ENCODE measurements around the gene STPG3. TPM values are rescaled to one million over a fixed set of nuclear protein-coding genes. Genes with fewer than 3 reads are reported as not detected.

STPG3 gene
- total and polyA plus RNA-seq, 9 of the 15 experiments (the other 6 are each of a cell fraction or from before 2014, with no cell fraction given) = not detected

DNA sequence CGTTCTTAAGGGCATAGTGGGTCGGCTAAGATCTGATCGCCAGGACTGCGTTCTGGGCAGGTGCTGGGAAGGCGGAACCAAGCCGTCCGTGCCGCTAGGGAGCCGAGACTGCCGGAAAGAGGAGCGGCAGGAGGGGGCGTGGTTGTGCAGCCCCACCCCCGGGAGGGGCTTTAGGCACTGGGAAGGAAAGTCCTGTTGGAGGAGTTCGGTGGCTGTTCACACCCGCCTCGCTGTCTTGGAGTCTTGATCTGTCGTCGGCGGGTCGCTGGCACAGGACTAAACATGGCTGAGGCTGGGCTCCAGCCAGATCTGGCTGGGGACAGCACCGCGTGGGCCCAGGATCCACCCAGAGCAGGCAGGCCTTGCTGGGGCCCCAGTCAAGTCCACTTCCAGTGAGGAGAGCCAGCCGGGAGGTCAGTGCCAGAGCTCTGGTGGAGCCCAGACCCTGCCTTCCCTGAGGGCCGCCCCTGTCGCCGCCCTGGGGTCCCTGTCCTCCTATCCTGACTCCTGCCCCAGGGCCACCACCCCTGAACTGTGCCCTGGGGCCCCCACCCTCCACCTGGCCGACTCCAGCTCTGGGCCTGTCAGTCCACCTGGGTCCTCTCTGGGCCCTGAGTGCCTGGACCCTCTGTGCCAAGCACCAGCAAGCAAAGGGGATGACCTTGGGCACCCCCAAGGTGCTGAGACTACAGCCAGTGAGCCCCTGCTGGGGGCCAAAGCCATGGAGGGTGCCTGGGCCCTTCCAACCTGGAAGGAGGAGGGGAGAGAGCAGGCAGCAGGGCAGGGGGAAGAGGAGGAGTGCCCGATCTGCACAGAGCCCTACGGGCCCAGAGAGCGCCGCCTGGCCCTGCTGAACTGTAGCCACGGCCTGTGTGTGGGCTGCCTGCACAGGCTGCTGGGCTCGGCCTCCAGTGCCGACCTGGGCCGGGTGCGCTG, 33.5 kb upstream of the STPG3 start (continued):
- TF ChIP-seq SMARCB1 (IDR thresholded peaks at IDR 0.05; ENCODE audit: insufficient read length, low read depth) (no peak), CBFB (CRISPR knock-in tag; IDR thresholded peaks at IDR 0.05) (no peak), ZBED1 (IDR thresholded peaks at IDR 0.05) (no peak), ZNF140 (CRISPR knock-in tag; IDR thresholded peaks at IDR 0.05) (no peak), TAF15 (IDR thresholded peaks at IDR 0.05; ENCODE audit: low read depth, low read length) (no peak), SRSF9 (IDR thresholded peaks at IDR 0.05; ENCODE audit: borderline replicate concordance, low read depth, low read length) (no peak), WHSC1 (IDR thresholded peaks at IDR 0.05; ENCODE audit: low read length) (no peak), ARID1B (IDR thresholded peaks at IDR 0.05) (no peak), NR4A1 (CRISPR knock-in tag; IDR thresholded peaks at IDR 0.05) (no peak), NR4A1 (tag; IDR thresholded peaks at IDR 0.05) (no peak), MYBL2 (IDR thresholded peaks at IDR 0.05; ENCODE audit: low read depth) (no peak), MYBL2 (CRISPR knock-in tag; IDR thresholded peaks at IDR 0.05; ENCODE audit: borderline replicate concordance) (no peak), ETV6 (IDR thresholded peaks at IDR 0.05; ENCODE audit: borderline replicate concordance in 1 of 2, low read depth in 2 of 2, low read length in 1 of 2) (no peak), ETV6 (CRISPR knock-in tag; IDR thresholded peaks at IDR 0.05; ENCODE audit: borderline replicate concordance) (no peak)
- TF ChIP-seq, protein P1, sequence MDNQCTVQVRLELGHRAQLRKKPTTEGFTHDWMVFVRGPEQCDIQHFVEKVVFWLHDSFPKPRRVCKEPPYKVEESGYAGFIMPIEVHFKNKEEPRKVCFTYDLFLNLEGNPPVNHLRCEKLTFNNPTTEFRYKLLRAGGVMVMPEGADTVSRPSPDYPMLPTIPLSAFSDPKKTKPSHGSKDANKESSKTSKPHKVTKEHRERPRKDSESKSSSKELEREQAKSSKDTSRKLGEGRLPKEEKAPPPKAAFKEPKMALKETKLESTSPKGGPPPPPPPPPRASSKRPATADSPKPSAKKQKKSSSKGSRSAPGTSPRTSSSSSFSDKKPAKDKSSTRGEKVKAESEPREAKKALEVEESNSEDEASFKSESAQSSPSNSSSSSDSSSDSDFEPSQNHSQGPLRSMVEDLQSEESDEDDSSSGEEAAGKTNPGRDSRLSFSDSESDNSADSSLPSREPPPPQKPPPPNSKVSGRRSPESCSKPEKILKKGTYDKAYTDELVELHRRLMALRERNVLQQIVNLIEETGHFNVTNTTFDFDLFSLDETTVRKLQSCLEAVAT (IDR thresholded peaks at IDR 0.05) = no peak
- TF ChIP-seq, protein P2, sequence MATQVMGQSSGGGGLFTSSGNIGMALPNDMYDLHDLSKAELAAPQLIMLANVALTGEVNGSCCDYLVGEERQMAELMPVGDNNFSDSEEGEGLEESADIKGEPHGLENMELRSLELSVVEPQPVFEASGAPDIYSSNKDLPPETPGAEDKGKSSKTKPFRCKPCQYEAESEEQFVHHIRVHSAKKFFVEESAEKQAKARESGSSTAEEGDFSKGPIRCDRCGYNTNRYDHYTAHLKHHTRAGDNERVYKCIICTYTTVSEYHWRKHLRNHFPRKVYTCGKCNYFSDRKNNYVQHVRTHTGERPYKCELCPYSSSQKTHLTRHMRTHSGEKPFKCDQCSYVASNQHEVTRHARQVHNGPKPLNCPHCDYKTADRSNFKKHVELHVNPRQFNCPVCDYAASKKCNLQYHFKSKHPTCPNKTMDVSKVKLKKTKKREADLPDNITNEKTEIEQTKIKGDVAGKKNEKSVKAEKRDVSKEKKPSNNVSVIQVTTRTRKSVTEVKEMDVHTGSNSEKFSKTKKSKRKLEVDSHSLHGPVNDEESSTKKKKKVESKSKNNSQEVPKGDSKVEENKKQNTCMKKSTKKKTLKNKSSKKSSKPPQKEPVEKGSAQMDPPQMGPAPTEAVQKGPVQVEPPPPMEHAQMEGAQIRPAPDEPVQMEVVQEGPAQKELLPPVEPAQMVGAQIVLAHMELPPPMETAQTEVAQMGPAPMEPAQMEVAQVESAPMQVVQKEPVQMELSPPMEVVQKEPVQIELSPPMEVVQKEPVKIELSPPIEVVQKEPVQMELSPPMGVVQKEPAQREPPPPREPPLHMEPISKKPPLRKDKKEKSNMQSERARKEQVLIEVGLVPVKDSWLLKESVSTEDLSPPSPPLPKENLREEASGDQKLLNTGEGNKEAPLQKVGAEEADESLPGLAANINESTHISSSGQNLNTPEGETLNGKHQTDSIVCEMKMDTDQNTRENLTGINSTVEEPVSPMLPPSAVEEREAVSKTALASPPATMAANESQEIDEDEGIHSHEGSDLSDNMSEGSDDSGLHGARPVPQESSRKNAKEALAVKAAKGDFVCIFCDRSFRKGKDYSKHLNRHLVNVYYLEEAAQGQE (IDR thresholded peaks at IDR 0.05; ENCODE audit: borderline replicate concordance) = no peak
- TF ChIP-seq, protein P2 (CRISPR knock-in tag; IDR thresholded peaks at IDR 0.05; ENCODE audit: low read depth) = no peak
- TF ChIP-seq, protein P3, sequence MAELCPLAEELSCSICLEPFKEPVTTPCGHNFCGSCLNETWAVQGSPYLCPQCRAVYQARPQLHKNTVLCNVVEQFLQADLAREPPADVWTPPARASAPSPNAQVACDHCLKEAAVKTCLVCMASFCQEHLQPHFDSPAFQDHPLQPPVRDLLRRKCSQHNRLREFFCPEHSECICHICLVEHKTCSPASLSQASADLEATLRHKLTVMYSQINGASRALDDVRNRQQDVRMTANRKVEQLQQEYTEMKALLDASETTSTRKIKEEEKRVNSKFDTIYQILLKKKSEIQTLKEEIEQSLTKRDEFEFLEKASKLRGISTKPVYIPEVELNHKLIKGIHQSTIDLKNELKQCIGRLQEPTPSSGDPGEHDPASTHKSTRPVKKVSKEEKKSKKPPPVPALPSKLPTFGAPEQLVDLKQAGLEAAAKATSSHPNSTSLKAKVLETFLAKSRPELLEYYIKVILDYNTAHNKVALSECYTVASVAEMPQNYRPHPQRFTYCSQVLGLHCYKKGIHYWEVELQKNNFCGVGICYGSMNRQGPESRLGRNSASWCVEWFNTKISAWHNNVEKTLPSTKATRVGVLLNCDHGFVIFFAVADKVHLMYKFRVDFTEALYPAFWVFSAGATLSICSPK (IDR thresholded peaks at IDR 0.05; ENCODE audit: borderline replicate concordance) = no peak
